Measurements from ENCODE around the gene CCDC190.
"Not testable (repeated sequence)": the region's sequence is repeated elsewhere in the genome, so short reads cannot be mapped to it uniquely, and the experiment has no call there.

- not testable (repeated sequence) for TF ChIP-seq EZH2 (IDR thresholded peaks at IDR 0.05; ENCODE audit: borderline replicate concordance); CTCF (IDR thresholded peaks at IDR 0.05; ENCODE audit: poor library complexity); EZH2phosphoT487 (IDR thresholded peaks at IDR 0.05; ENCODE audit: low read depth, severe bottlenecking, unreplicated experiment)
Observed at GRCh38 chr1:162818666-162819065, 42.3 kb downstream of the CCDC190 start.
